ENCODE results near the gene ROBO2.

GRCh38 chr3:77267589-77267988 lies 227.7 kb downstream of the ROBO2 start:
- TF ChIP-seq, protein P1, sequence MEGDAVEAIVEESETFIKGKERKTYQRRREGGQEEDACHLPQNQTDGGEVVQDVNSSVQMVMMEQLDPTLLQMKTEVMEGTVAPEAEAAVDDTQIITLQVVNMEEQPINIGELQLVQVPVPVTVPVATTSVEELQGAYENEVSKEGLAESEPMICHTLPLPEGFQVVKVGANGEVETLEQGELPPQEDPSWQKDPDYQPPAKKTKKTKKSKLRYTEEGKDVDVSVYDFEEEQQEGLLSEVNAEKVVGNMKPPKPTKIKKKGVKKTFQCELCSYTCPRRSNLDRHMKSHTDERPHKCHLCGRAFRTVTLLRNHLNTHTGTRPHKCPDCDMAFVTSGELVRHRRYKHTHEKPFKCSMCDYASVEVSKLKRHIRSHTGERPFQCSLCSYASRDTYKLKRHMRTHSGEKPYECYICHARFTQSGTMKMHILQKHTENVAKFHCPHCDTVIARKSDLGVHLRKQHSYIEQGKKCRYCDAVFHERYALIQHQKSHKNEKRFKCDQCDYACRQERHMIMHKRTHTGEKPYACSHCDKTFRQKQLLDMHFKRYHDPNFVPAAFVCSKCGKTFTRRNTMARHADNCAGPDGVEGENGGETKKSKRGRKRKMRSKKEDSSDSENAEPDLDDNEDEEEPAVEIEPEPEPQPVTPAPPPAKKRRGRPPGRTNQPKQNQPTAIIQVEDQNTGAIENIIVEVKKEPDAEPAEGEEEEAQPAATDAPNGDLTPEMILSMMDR (IDR thresholded peaks at IDR 0.05; ENCODE audit: poor library complexity), result no peak
- no peak for TF ChIP-seq EZH2 (IDR thresholded peaks at IDR 0.05; ENCODE audit: borderline replicate concordance)
- TF ChIP-seq EZH2phosphoT487 (IDR thresholded peaks at IDR 0.05; ENCODE audit: low read depth, severe bottlenecking, unreplicated experiment), result no peak

Measured in hepatocyte (in vitro differentiated cells).